ENCODE results near the gene MERTK.

DNA sequence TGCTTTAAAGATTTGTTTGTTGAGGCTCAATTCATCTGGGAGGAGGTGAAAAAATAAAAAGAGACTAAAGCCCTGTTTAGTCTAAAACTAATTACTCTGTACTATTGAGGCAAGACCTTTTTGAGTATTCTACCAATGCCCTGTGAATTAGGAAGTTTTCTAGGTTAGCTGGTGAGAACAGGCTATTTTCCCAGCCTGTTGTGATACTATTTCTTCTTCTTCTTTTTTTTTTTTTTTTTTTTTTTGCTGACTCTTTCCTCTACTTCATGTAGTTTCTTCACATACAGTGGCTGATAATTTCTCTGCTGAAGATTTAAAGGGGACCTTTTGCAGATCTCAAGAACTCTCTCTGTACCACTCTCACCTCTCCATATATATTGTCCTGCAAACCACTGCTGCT lies 147.8 kb downstream of the MERTK start:
- TF ChIP-seq, protein P1, sequence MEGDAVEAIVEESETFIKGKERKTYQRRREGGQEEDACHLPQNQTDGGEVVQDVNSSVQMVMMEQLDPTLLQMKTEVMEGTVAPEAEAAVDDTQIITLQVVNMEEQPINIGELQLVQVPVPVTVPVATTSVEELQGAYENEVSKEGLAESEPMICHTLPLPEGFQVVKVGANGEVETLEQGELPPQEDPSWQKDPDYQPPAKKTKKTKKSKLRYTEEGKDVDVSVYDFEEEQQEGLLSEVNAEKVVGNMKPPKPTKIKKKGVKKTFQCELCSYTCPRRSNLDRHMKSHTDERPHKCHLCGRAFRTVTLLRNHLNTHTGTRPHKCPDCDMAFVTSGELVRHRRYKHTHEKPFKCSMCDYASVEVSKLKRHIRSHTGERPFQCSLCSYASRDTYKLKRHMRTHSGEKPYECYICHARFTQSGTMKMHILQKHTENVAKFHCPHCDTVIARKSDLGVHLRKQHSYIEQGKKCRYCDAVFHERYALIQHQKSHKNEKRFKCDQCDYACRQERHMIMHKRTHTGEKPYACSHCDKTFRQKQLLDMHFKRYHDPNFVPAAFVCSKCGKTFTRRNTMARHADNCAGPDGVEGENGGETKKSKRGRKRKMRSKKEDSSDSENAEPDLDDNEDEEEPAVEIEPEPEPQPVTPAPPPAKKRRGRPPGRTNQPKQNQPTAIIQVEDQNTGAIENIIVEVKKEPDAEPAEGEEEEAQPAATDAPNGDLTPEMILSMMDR (IDR thresholded peaks at IDR 0.05), result no peak
- no peak for TF ChIP-seq EZH2 (IDR thresholded peaks at IDR 0.05; ENCODE audit: borderline replicate concordance, insufficient read depth, low read depth, low read length, poor library complexity, severe bottlenecking)
